Fibroblast of gingiva (primary cell): ENCODE measurements around the gene SERTAD1.
"Not testable (repeated sequence)": the region's sequence is repeated elsewhere in the genome, so short reads cannot be mapped to it uniquely, and the experiment has no call there.

Source experiments
- DNase-seq: peaks from one replicate; pipeline ENCODE4 v3.0.0-alpha.2; 2011; ENCODE audit warnings: low read depth

The SERTAD1 gene

GRCh38 chr19:40421993-40422747 is 3.6 kb downstream of the SERTAD1 start:
- DNase-seq = no peak

- peak; percentile 93 for DNase-seq
These were observed 4.7 kb downstream of the SERTAD1 start for GRCh38 chr19:40420766-40421765.

- DNase-seq = no peak
These were observed 5.4 kb downstream of the SERTAD1 start for GRCh38 chr19:40420451-40420765.

GRCh38 chr19:40419780-40420179 is 6.0 kb downstream of the SERTAD1 start:
- DNase-seq = no peak

DNA sequence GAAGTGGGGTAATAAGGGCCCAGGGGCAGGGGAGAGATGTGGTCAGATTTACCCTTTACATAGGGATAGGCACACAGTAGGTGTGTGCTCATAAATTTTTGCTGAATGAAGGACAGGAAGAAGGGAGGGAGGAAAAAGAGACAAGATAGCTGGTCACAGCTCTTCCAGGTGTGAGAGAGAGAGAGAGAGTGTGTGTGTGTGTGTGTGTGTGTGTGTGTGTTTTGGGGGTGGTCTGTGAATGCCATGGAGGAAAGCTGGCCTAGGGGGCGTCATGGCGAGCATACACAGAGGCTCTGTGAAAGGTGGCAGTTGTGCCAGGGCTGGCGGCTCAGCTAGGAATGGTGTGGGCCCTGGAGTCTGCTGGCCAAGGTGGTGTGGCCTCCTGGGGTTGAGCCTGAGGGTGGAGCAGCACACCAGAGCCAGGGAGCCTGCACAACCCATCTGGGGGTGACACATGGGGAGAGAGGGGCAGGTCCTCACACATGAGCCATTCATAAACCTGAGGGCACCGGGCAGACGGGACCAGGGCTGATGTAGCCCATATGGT is 6.7 kb downstream of the SERTAD1 start:
- DNase-seq = no peak

DNA sequence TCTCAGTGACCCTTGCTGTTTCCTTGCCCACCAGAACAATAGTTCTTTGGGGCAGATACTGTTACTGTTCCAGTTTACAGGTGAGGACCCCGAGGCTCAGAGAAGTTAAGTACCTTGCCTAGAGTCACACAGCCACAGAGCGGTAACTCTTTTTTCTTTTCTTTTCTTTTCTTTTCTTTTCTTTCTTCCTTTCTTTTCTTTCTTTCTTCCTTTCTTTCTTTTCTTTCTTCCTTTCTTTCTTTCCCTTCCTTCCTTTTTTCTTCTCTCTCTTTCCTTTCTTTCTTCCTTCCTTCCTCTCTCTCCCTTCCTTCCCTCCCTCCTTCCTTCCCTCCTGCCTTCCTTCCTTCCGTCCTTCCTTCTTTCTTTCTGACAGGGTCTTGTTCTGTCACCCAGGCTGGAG is 7.8 kb downstream of the SERTAD1 start:
- DNase-seq = no peak

DNA sequence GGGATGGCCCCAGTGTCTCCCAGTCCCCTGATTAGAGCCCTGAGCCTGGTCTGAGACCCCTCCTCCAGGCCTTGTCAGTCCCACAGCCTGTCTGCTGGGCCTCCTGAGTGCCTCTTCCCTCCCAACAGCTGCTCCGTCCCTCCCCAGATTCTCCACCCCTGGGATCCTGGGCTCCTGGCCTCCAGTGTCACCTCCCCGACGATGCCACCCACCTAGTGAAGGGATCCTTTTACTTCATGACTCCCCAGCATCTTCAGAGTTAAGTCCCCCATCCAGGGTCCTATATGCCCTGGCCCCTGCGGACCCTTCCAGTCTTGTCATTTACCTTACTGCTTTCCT is 8.2 kb downstream of the SERTAD1 start:
- no peak for DNase-seq

- peak; percentile 20 for DNase-seq
These were observed 8.7 kb downstream of the SERTAD1 start for GRCh38 chr19:40416918-40417642.

- DNase-seq = no peak
These were observed 10.0 kb downstream of the SERTAD1 start for GRCh38 chr19:40415768-40416167.

- DNase-seq = no peak
These were observed 11.0 kb downstream of the SERTAD1 start for GRCh38 chr19:40414542-40415535.

DNA sequence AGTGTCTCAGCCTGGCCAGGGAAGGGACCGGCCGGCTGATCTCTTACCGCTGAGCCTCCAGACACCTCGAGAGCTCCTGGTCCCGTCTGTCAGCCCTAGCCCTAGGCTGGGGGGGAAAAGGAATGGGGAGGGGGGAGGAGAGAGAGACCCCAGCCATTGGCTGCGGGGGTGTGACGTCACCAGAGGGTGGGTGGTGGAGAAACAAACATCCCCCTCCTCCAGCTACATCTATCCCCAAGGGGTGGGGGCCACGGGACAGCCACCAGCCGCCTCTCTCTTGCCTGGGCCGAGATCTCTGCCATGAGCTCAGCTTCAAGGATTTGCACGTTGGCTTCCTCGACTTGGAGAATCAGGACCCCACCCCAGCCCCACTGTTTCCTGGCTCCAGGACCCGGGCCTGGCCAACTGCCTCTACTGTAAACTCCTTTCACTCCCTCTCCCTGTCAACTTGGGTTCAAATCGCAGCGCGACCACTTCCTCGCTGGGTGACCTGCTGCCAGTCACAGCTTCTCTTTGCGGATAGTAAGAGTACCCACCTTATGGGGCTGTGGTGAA is 12.4 kb downstream of the SERTAD1 start, which contains the start of gene PRX:
Gene PRX, minus strand, starts transcription at position 88 of the 555 bp plus-strand sequence. CDS start 5,446 bp downstream, outside the sequence.
- DNase-seq = no peak

- DNase-seq = no peak
These were observed 12.9 kb downstream of the SERTAD1 start for GRCh38 chr19:40412866-40413265.

DNA sequence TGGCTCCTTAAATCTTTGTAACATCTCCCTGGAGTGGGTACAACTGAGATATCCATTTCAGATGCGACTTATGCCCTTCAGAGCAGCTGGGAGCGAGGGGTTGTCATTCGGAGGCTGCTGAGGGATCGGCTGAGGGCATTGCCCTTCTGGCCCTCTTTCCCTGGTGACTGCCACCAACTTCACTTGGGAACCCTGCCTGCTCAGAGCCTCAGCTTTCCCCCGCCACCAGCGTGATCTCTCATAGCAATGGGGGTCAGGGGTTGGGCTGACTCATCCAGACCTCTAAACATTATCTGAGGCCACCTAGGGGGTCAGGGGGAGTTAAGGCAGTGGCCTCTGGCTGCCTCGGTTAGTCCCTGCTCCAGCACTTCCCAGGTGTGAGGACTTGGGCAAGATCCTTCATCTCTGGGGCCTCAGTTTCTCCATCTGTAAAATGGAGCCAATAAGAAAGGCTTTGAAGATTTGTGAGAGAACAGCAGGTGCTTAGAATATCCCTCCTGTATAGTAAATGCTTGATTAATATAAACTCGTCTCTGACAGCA is 13.8 kb downstream of the SERTAD1 start:
- DNase-seq = no peak

DNA sequence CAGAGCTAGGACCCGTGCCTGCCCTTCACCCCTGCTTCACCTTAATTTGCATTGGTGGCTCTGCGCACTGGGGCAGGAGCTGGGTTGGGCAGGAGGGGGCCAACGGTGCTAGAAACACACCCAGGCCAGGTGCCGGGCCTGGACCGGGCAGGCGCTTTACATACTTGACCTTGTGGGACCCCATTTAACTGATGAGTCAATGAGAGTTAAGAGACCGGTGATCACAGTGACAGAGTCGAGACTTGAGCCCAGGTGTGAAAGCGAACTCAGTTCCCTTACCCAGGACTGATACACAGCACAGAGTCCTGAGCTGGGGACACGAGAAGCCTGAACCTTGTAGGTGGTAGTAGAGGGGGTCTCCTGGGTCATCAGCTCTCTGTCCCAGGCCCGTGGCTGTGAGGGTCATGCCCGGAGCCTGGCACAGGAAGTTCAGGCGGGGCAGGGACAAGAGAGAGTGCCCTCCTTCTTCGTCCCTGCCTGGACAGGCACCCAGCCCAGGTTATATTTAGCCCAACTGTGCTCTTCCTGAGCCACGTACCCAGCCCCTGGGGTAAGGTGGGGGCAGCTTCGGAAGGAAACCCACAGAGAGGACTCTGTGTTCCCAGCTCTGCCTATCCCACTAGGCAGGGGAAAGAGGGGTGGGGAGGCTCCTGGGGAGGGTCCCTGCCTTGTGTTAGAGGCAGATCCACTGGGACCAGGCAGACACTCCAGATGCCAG is 14.5 kb downstream of the SERTAD1 start:
- no peak for DNase-seq

GRCh38 chr19:40410030-40410389 is 15.8 kb downstream of the SERTAD1 start:
- DNase-seq = no peak

- DNase-seq = not testable (repeated sequence)
These were observed 17.2 kb downstream of the SERTAD1 start for GRCh38 chr19:40408598-40408925.

GRCh38 chr19:40407714-40408597 is 17.8 kb downstream of the SERTAD1 start:
- no peak for DNase-seq

- peak; percentile 82 for DNase-seq
These were observed 22.4 kb downstream of the SERTAD1 start for GRCh38 chr19:40403262-40403984.
